SK-N-SH treated with all-trans-retinoic acid at 6 μM for 48 hours (cell line): Measurements from ENCODE around the gene ZNF581.

Experiments
- ESRRG ChIP-seq: fragments of 250-450 bp; sonication (Bioruptor Pico); IDR thresholded peaks from 2 replicates; pipeline ENCODE4 v1.6.1; 2021; ENCODE audit warnings: mild to moderate bottlenecking
- GLIS3 ChIP-seq: fragments of 250-450 bp; sonication (Bioruptor Pico); IDR thresholded peaks from 2 replicates; pipeline ENCODE4 v1.5.0; 2020; ENCODE audit warnings: mild to moderate bottlenecking, moderate library complexity
- ISL1 ChIP-seq: fragments of 250-450 bp; sonication (Bioruptor Pico); IDR thresholded peaks from 2 replicates; pipeline ENCODE4 v2.1.2; 2022; ENCODE audit warnings: mild to moderate bottlenecking, moderate library complexity
- OSR1 ChIP-seq: fragments of 250-450 bp; sonication (Bioruptor Pico); IDR thresholded peaks from 2 replicates; pipeline ENCODE4 v1.8.0; 2022; ENCODE audit warnings: moderate library complexity, mild to moderate bottlenecking, inconsistent platforms
- PPARA ChIP-seq: fragments of 250-450 bp; sonication (Bioruptor Pico); IDR thresholded peaks from 2 replicates; pipeline ENCODE4 v1.5.0; 2020; ENCODE audit warnings: mild to moderate bottlenecking, borderline replicate concordance
- RARB ChIP-seq: fragments of 250-450 bp; sonication (Bioruptor Pico); IDR thresholded peaks from 2 replicates; pipeline ENCODE4 v1.8.0; 2021; ENCODE audit warnings: mild to moderate bottlenecking, moderate library complexity
- SNAI2 ChIP-seq: fragments of 250-450 bp; sonication (Bioruptor Pico); IDR thresholded peaks from 2 replicates; pipeline ENCODE4 v1.5.0; 2020; ENCODE audit warnings: mild to moderate bottlenecking, moderate library complexity
- TCF4 ChIP-seq: fragments of 250-450 bp; sonication (Bioruptor Pico); IDR thresholded peaks from 2 replicates; pipeline ENCODE4 v1.8.0; 2021; ENCODE audit warnings: mild to moderate bottlenecking, moderate library complexity, borderline replicate concordance
- ZFP3 ChIP-seq: fragments of 250-450 bp; sonication (Bioruptor Pico); IDR thresholded peaks from 2 replicates; pipeline ENCODE4 v1.5.0; 2020; ENCODE audit warnings: mild to moderate bottlenecking, moderate library complexity
- ZFP30 ChIP-seq: fragments of 450-650 bp; formaldehyde crosslinking; IDR thresholded peaks from 2 replicates; pipeline ENCODE4 v1.5.0; 2022; ENCODE audit warnings: mild to moderate bottlenecking, moderate library complexity
- TF ChIP-seq, protein P1 (sequence below): fragments of 250-450 bp; sonication (Bioruptor Pico); IDR thresholded peaks from 2 replicates; pipeline ENCODE4 v1.8.0; 2020; ENCODE audit warnings: mild to moderate bottlenecking, moderate library complexity, borderline replicate concordance
- TF ChIP-seq, protein P2 (sequence below): fragments of 250-450 bp; sonication (Bioruptor Pico); IDR thresholded peaks from 2 replicates; pipeline ENCODE4 v1.5.1; 2021; ENCODE audit warnings: mild to moderate bottlenecking, moderate library complexity
- TF ChIP-seq, protein P3 (sequence below): fragments of 250-450 bp; sonication (Bioruptor Pico); IDR thresholded peaks from 2 replicates; pipeline ENCODE4 v1.8.0; 2021; ENCODE audit warnings: low read depth, mild to moderate bottlenecking, moderate library complexity, borderline replicate concordance
- TF ChIP-seq, protein P4 (sequence below): fragments of 250-450 bp; sonication (Bioruptor Pico); IDR thresholded peaks from 2 replicates; pipeline ENCODE4 v1.5.1; 2020; ENCODE audit warnings: low read depth, mild to moderate bottlenecking, moderate library complexity

DNA sequence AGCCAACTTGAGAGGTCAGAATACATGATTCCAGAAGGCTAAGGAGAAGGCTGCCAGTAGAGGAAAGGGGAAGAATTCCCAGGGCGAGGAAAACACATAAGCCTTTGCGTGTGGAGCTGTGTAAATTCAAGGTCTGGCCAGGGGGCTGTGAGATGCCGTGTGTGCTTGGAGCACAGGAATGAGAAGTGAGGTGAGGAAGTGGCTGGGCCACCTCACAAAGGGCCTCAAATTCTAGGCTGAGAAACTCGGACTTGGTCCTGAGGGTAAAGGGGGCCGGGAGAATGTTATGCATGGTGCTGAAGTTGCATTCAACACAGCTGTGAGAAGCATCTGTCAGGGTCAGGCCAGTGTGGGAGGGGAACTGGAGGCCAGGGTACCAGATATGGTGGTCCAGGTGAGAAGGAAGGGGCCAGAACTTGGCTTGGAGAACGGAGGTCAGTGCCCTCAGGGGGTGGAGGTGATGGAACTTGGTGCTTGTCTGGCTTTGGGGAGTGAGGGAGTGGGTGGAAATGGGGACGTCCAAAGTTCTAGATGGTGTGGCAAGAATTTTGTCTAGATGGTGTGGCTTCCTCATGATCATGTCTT is 7.5 kb upstream of the ZNF581 start:
- TF ChIP-seq, protein P1, sequence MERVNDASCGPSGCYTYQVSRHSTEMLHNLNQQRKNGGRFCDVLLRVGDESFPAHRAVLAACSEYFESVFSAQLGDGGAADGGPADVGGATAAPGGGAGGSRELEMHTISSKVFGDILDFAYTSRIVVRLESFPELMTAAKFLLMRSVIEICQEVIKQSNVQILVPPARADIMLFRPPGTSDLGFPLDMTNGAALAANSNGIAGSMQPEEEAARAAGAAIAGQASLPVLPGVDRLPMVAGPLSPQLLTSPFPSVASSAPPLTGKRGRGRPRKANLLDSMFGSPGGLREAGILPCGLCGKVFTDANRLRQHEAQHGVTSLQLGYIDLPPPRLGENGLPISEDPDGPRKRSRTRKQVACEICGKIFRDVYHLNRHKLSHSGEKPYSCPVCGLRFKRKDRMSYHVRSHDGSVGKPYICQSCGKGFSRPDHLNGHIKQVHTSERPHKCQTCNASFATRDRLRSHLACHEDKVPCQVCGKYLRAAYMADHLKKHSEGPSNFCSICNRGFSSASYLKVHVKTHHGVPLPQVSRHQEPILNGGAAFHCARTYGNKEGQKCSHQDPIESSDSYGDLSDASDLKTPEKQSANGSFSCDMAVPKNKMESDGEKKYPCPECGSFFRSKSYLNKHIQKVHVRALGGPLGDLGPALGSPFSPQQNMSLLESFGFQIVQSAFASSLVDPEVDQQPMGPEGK (CRISPR knock-in tag) = no peak
- TF ChIP-seq ZFP30 (no peak), TCF4 (no peak), ZFP3 (CRISPR knock-in tag) (no peak), SNAI2 (no peak), OSR1 (no peak), ESRRG (CRISPR knock-in tag) (no peak), PPARA (CRISPR knock-in tag) (no peak), ISL1 (CRISPR knock-in tag) (no peak), GLIS3 (CRISPR knock-in tag) (no peak), RARB (CRISPR knock-in tag) (no peak)
- TF ChIP-seq, protein P2, sequence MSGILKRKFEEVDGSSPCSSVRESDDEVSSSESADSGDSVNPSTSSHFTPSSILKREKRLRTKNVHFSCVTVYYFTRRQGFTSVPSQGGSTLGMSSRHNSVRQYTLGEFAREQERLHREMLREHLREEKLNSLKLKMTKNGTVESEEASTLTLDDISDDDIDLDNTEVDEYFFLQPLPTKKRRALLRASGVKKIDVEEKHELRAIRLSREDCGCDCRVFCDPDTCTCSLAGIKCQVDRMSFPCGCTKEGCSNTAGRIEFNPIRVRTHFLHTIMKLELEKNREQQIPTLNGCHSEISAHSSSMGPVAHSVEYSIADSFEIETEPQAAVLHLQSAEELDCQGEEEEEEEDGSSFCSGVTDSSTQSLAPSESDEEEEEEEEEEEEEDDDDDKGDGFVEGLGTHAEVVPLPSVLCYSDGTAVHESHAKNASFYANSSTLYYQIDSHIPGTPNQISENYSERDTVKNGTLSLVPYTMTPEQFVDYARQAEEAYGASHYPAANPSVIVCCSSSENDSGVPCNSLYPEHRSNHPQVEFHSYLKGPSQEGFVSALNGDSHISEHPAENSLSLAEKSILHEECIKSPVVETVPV = no peak
- TF ChIP-seq, protein P3, sequence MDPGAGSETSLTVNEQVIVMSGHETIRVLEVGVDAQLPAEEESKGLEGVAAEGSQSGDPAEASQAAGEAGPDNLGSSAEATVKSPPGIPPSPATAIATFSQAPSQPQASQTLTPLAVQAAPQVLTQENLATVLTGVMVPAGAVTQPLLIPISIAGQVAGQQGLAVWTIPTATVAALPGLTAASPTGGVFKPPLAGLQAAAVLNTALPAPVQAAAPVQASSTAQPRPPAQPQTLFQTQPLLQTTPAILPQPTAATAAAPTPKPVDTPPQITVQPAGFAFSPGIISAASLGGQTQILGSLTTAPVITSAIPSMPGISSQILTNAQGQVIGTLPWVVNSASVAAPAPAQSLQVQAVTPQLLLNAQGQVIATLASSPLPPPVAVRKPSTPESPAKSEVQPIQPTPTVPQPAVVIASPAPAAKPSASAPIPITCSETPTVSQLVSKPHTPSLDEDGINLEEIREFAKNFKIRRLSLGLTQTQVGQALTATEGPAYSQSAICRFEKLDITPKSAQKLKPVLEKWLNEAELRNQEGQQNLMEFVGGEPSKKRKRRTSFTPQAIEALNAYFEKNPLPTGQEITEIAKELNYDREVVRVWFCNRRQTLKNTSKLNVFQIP (CRISPR knock-in tag) = no peak
- TF ChIP-seq, protein P4, sequence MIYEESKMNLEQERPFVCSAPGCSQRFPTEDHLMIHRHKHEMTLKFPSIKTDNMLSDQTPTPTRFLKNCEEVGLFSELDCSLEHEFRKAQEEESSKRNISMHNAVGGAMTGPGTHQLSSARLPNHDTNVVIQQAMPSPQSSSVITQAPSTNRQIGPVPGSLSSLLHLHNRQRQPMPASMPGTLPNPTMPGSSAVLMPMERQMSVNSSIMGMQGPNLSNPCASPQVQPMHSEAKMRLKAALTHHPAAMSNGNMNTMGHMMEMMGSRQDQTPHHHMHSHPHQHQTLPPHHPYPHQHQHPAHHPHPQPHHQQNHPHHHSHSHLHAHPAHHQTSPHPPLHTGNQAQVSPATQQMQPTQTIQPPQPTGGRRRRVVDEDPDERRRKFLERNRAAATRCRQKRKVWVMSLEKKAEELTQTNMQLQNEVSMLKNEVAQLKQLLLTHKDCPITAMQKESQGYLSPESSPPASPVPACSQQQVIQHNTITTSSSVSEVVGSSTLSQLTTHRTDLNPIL (CRISPR knock-in tag) = no peak
